Fibroblast of pulmonary artery (primary cell): ENCODE results near the gene OR10V1.

Experiments
- DNase-seq: peaks from one replicate; pipeline ENCODE4 v3.0.0-alpha.2; 2010; ENCODE audit warnings: low read depth
- H3K4me3 ChIP-seq: replicated peaks from 2 replicates; pipeline ENCODE4 v1.5.1; 2011; ENCODE audit warnings: low read depth, mild to moderate bottlenecking, control low read depth, low read length, moderate library complexity
- CTCF ChIP-seq: IDR thresholded peaks from 2 replicates; pipeline ENCODE4 v1.5.1; 2011; ENCODE audit warnings: mild to moderate bottlenecking, control low read depth, low read length, inconsistent platforms; ENCODE audit errors: missing control alignments

Gene OR10V1

DNA sequence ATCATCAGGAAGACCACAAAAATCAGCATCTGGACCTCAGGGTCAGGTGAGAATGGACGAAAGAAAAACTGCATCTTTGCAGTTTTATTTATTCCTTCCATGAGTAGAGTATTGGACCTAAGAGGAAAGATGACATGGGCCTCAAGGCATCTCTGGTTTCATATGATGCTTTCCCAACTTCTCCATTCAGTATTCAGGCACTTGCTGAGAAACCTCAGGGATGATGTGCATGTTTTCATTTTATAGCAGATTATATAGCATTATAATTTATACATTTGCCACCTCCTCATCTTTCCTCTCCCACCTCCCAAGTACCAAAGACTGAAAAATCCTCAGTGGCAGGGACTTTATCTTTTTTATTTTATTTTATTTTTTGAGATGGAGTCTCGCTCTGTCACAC lies at the start of gene OR10V1:
Gene OR10V1, minus strand, starts transcription at position 101 of the 400 bp plus-strand sequence. Its CDS starts 0 bp downstream, at position 101.
- TF ChIP-seq CTCF: no peak
- DNase-seq: no peak
- no peak within 1 kb of the TSS for H3K4me3 ChIP-seq

DNA sequence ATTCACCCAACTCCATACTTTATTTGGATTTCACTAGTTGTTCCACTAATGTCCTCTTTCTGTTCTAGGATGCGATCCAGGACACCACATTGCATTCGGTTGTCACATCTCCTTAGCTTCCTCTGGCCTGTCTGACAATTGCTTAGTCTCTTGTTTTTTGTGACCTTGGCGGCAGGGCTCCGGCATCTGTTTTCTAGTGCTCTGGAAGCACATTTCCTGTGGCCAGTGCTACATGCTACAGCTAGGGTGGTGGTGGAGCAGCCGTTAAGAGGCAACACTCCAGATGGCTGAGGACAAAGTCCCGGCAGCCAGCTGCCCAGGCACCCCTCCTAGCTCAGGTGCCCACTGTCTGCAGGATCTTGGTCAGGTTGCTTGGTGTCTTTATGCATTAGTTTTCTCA lies 48.3 kb upstream of the OR10V1 start:
- no peak for DNase-seq
- TF ChIP-seq CTCF: no peak
- H3K4me3 ChIP-seq: no peak overlapping the region

DNA sequence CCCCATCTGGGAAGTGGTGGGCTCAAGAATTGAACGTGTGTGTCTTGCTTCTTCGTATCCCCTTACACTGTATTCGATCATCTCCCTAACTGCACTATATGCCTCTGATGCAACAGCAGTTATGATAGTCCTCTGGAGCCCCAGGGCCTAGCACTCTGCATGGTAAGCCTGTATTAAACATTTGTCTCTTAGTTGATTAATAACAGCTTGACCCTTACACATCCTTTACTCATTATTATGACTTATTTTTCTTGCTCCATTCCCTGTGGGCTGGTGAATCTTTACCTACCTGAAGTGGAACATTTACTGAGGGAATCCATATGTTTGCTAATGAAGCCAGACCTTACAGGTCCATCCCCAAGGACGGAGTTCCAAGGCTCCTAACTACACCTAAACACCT lies 47.1 kb upstream of the OR10V1 start:
- TF ChIP-seq CTCF: no peak
- DNase-seq: no peak
- no peak overlapping the region for H3K4me3 ChIP-seq

DNA sequence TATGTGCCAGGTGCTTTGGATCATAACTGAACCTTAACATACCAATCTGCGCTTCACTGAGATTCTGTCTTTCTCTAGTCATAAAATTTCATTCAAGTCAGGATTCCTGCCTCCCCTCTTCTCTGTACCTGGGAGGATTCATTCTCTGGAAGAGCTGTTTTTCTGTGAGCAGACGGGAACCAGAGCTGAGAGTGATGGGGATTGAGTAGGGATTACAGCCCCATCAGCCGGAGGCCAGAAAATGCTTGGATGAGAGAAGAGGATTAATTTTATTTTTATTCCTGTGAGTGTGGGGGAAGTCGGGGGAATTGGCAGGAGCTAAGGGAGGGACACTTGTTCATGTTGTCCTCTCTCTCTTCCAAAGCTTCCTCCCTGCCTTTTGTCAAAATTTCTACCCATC lies 46.3 kb upstream of the OR10V1 start:
- no peak overlapping the region for H3K4me3 ChIP-seq
- no peak for DNase-seq
- TF ChIP-seq CTCF: no peak

DNA sequence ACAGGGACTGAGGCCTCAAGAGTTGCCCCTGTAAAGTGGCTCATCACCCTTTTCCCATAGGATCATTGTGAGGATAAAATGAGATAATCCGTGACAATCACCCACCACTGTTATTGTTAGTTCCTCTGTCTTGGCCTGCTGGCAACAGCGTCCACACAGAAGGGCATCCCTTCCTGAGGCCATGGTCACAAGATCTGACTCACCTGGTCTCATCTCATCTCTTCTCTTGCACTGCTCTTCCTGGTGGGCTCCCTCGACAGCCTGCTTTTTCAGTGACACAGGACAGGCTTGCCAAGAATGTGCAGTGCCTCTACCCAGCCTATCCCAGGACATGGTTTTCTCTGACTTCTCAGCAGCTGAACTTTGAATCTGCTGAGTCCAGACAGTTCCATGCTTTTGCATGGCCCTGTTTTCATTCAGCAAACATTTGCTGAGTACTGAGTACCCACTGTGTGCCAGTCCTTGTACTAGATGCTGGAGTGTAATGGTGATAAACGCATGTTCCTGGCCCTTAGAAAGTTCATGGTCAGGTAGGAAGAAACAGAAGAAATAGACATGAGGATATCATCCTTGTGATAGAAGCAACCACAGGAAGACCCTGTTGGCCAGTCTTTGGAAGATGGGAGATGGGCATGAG lies 44.9 kb upstream of the OR10V1 start:
- H3K4me3 ChIP-seq: no peak overlapping the region
- DNase-seq: no peak
- TF ChIP-seq CTCF: no peak

- peak overlapping the region; percentile 87 for H3K4me3 ChIP-seq
- DNase-seq: peak; percentile 21
- TF ChIP-seq CTCF: no peak
These were observed 43.2 kb upstream of the OR10V1 start for GRCh38 chr11:59756845-59757244.

GRCh38 chr11:59756558-59756840 lies 42.9 kb upstream of the OR10V1 start:
- peak; percentile 8 for DNase-seq

More at GRCh38 chr11:59756558-59756840, 42.9 kb upstream of the OR10V1 start:
- H3K4me3 ChIP-seq: peak overlapping the region; percentile 87
- TF ChIP-seq CTCF: no peak
